Activated CD4-positive, alpha-beta T cell treated with anti-CD3 and anti-CD28 coated beads, Interleukin-2, amount 10 ng/mL, durations not matched to agents 24 days and 14 days (primary cell): ENCODE measurements around the gene PHF3. TPM values are rescaled to one million over a fixed set of nuclear protein-coding genes. Genes with fewer than 3 reads are reported as not detected.
"Not testable (repeated sequence)": the region's sequence is repeated elsewhere in the genome, so short reads cannot be mapped to it uniquely, and the experiment has no call there.

Experiments used
- DNase-seq: peaks from one replicate; pipeline ENCODE4 v3.0.0; 2022
- H3K27ac Mint-ChIP-seq: one replicate; pipeline ENCODE4 v1.8.0; 2022; ENCODE audit warnings: mild to moderate bottlenecking, mixed read lengths
- H3K27me3 Mint-ChIP-seq: one replicate; pipeline ENCODE4 v1.8.0; 2022; ENCODE audit warnings: mixed read lengths
- H3K36me3 Mint-ChIP-seq: one replicate; pipeline ENCODE4 v1.8.0; 2022; ENCODE audit warnings: low read depth, mild to moderate bottlenecking, mixed read lengths
- H3K4me1 Mint-ChIP-seq: one replicate; pipeline ENCODE4 v1.8.0; 2021; ENCODE audit warnings: mixed read lengths
- H3K4me3 Mint-ChIP-seq: one replicate; pipeline ENCODE4 v1.8.0; 2022; ENCODE audit warnings: mild to moderate bottlenecking, moderate library complexity, mixed read lengths
- H3K9me3 Mint-ChIP-seq: one replicate; pipeline ENCODE4 v1.8.0; 2021; ENCODE audit warnings: mixed read lengths
- intact Hi-C: fragments of 100-400 bp; cut with micrococcal nuclease; formaldehyde crosslinking; loops from one replicate; pipeline ENCODE4 v1.15.1; 2023
- total RNA-seq: library from RNA; stranded (reverse); gene quantifications from 2 replicates; pipeline ENCODE4 v1.2.3, GENCODE V29; 2022

PHF3 gene
- total RNA-seq, 1 donor from 2014 or later = 39.1 TPM

DNA sequence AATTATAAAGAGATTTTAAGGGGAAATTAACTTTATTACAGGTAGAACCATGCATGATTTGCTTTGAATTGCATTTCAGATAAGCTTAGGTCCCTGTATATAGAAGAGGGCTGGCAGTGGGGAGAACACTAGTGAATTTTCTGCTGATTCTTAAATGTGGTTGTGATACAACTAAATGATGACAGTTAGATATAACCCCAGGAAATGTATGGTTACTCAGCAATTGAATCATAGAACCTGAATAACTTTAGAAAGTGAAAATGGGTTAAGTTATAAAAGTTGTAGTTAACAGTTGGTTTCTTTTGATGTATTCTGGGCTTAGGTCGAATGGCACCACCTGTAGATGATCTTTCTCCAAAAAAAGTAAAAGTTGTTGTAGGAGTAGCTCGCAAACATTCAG, 70.1 kb downstream of the PHF3 start:
- peaks cover 17% of the 10 kb centered on the region for H3K4me1 Mint-ChIP-seq
- H3K27me3 Mint-ChIP-seq = no peaks in the 10 kb centered on the region
- no peak overlapping the region for H3K27ac Mint-ChIP-seq
- intact Hi-C loops = no loop called here
- no peak for DNase-seq
- no peak overlapping the region for H3K4me3 Mint-ChIP-seq
- H3K9me3 Mint-ChIP-seq = no peaks in the 10 kb centered on the region
- peaks cover 58% of the 10 kb centered on the region for H3K36me3 Mint-ChIP-seq

DNA sequence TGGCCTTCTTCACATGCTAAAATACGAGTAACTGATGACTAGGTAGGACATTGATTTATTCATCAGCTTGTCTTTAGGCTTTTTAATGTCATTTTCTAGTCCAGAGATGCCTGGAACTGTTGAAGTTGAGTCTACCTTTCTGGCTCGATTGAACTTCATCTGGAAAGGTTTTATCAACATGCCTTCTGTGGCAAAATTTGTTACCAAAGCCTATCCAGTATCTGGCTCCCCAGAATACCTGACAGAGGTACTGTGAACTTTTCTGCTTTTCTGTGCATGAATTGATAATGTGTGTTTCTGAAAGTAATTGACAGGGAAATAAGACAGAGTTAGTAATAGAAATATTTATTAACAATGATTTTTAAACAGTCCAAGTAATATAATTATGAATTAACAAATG, 71.0 kb downstream of the PHF3 start:
- Mint-ChIP-seq H3K4me1 (peaks cover 17% of the 10 kb centered on the region), H3K4me3 (no peak overlapping the region), H3K9me3 (no peaks in the 10 kb centered on the region), H3K27me3 (no peaks in the 10 kb centered on the region), H3K36me3 (peaks cover 62% of the 10 kb centered on the region), H3K27ac (no peak overlapping the region)
- DNase-seq = no peak
- intact Hi-C loops = no loop called here

- Mint-ChIP-seq H3K36me3 (peaks cover 68% of the 10 kb centered on the region), H3K4me3 (no peak overlapping the region), H3K27me3 (no peaks in the 10 kb centered on the region), H3K27ac (no peak overlapping the region), H3K4me1 (peaks cover 20% of the 10 kb centered on the region), H3K9me3 (no peaks in the 10 kb centered on the region)
- DNase-seq = no peak
- intact Hi-C loops = no loop called here
These were observed 73.0 kb downstream of the PHF3 start for GRCh38 chr6:63708631-63709030.

GRCh38 chr6:63709148-63709547, 73.5 kb downstream of the PHF3 start:
- H3K4me3 Mint-ChIP-seq = no peak overlapping the region
- no peak for DNase-seq
- no peaks in the 10 kb centered on the region for H3K9me3 Mint-ChIP-seq
- peaks cover 65% of the 10 kb centered on the region for H3K36me3 Mint-ChIP-seq
- peaks cover 20% of the 10 kb centered on the region for H3K4me1 Mint-ChIP-seq
- H3K27me3 Mint-ChIP-seq = no peaks in the 10 kb centered on the region
- no peak overlapping the region for H3K27ac Mint-ChIP-seq
- intact Hi-C loops = no loop called here

DNA sequence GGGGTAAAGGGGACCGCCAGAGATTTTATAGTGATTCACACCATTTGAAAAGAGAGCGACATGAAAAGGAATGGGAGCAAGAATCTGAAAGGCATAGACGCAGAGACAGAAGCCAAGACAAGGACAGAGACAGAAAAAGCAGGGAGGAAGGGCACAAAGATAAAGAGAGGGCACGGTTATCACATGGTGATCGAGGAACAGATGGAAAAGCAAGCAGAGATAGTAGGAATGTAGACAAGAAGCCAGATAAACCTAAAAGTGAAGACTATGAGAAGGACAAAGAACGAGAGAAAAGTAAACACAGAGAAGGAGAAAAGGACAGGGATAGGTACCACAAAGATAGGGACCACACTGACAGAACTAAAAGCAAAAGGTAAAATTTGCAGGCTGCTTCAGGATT, 77.7 kb downstream of the PHF3 start:
- Mint-ChIP-seq H3K36me3 (peaks cover 42% of the 10 kb centered on the region), H3K27ac (no peak overlapping the region), H3K4me3 (no peak overlapping the region), H3K9me3 (no peaks in the 10 kb centered on the region), H3K4me1 (peaks cover 3% of the 10 kb centered on the region), H3K27me3 (no peaks in the 10 kb centered on the region)
- DNase-seq = no peak
- intact Hi-C loops = no loop called here

- Mint-ChIP-seq H3K4me1 (peaks cover 3% of the 10 kb centered on the region), H3K27me3 (no peaks in the 10 kb centered on the region), H3K36me3 (peaks cover 39% of the 10 kb centered on the region), H3K9me3 (no peaks in the 10 kb centered on the region), H3K4me3 (no peak overlapping the region), H3K27ac (no peak overlapping the region)
- DNase-seq = no peak
- intact Hi-C loops = no loop called here
These were observed 78.5 kb downstream of the PHF3 start for GRCh38 chr6:63714091-63714490.

- Mint-ChIP-seq H3K9me3 (no peaks in the 10 kb centered on the region), H3K4me3 (no peak overlapping the region), H3K36me3 (peaks cover 24% of the 10 kb centered on the region), H3K27ac (no peak overlapping the region), H3K27me3 (no peaks in the 10 kb centered on the region), H3K4me1 (peaks cover 3% of the 10 kb centered on the region)
- no peak for DNase-seq
- intact Hi-C loops = no loop called here
These were observed 80.6 kb downstream of the PHF3 start for GRCh38 chr6:63716169-63716568.

DNA sequence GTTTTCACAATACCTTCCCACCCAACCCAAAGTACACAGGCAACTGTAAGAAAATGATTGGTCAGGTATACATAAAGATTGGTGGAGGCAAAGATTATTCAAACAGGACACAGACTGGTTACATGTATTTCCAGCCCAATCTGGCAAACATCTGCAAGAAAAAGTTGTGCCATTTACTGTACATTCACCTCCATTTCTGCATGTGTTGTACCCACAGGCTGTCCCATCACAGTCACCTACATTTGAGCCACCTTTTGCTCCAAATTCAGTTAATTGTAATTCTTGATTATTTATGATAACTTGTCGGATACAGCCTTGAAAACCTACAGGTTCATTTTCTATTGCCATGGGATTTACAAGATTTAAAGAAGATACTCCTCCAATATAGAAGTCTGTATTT, 85.6 kb downstream of the PHF3 start:
- Mint-ChIP-seq H3K4me3 (no peak overlapping the region), H3K9me3 (no peaks in the 10 kb centered on the region), H3K36me3 (no peaks in the 10 kb centered on the region), H3K4me1 (no peaks in the 10 kb centered on the region), H3K27me3 (no peaks in the 10 kb centered on the region), H3K27ac (no peak overlapping the region)
- DNase-seq = no peak
- intact Hi-C loops = no loop called here

GRCh38 chr6:63724721-63725120, 89.1 kb downstream of the PHF3 start:
- Mint-ChIP-seq H3K27me3 (no peaks in the 10 kb centered on the region), H3K4me1 (no peaks in the 10 kb centered on the region), H3K9me3 (no peaks in the 10 kb centered on the region), H3K27ac (no peak overlapping the region), H3K36me3 (no peaks in the 10 kb centered on the region), H3K4me3 (no peak overlapping the region)
- intact Hi-C loops = no loop called here
- DNase-seq = no peak

DNA sequence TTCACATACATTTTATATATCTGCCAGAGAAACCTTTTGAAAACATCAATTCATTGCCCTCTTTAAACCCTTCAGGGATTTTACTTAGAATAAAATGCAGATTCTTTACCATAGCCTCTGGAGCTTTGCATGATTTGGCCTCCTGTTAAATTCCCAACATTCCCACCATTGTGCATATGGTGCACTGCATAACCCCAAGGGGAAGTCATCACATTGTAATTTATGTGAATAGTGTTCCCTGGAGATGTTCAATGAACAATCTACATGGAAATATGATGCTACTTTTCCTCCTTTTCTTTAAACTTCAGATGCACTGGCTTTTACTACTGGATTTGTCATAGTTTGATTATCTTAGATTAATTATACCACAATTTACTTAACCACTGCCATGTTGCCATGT, 94.7 kb downstream of the PHF3 start:
- no peak for DNase-seq
- no peaks in the 10 kb centered on the region for H3K27me3 Mint-ChIP-seq
- no peak overlapping the region for H3K4me3 Mint-ChIP-seq
- H3K9me3 Mint-ChIP-seq = peaks cover under 1% of the 10 kb centered on the region
- no peaks in the 10 kb centered on the region for H3K4me1 Mint-ChIP-seq
- H3K27ac Mint-ChIP-seq = no peak overlapping the region
- intact Hi-C loops = no loop called here
- no peaks in the 10 kb centered on the region for H3K36me3 Mint-ChIP-seq

DNA sequence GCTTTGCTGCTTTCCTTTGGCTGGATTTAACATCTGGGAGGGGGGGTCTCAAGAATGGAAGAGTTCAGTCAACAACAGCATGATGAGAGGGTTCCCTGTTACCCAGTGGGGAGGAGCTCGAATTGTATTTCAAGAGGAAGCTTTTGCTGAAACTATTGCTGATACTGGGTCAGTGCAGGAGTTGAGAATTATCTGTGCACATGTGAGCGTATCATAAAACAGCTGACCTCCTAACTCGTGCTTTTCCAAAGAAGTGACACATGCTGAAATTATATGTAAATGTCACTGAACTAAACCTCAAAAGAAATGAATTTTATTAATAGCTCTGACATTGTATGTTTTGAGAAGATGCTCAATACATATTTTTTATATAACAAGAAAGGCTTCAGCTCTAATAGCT, 96.3 kb downstream of the PHF3 start:
- no peak overlapping the region for H3K27ac Mint-ChIP-seq
- intact Hi-C loops = no loop called here
- H3K4me1 Mint-ChIP-seq = no peaks in the 10 kb centered on the region
- no peaks in the 10 kb centered on the region for H3K27me3 Mint-ChIP-seq
- DNase-seq = no peak
- peaks cover 6% of the 10 kb centered on the region for H3K9me3 Mint-ChIP-seq
- no peaks in the 10 kb centered on the region for H3K36me3 Mint-ChIP-seq
- no peak overlapping the region for H3K4me3 Mint-ChIP-seq

- Mint-ChIP-seq H3K27ac (no peak overlapping the region), H3K36me3 (no peaks in the 10 kb centered on the region), H3K4me1 (no peaks in the 10 kb centered on the region), H3K27me3 (no peaks in the 10 kb centered on the region), H3K9me3 (peaks cover 6% of the 10 kb centered on the region), H3K4me3 (no peak overlapping the region)
- DNase-seq = no peak
- intact Hi-C loops = no loop called here
These were observed 96.7 kb downstream of the PHF3 start for GRCh38 chr6:63732336-63732735.

DNA sequence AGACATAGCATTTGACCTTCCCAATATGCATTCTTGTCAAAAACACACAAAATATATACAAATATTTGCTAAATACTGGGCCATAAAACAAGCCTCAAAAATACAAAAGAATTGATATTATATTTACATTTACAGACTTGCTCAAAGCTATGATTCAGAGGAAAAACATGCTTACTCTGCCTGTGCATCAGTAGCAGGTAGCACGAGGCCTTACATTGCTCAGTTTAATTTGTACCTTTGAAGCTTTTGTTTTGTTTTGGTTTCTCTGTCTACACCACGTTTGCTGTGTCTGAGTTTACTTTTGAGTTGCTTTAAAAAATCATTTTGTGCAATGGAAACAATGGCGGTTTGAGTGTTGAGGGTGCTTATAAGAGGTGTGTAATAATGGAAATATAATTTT, 99.3 kb downstream of the PHF3 start:
- intact Hi-C loops = no loop called here
- Mint-ChIP-seq H3K27me3 (no peaks in the 10 kb centered on the region), H3K4me3 (no peak overlapping the region), H3K36me3 (no peaks in the 10 kb centered on the region), H3K27ac (no peak overlapping the region), H3K4me1 (no peaks in the 10 kb centered on the region), H3K9me3 (peaks cover 6% of the 10 kb centered on the region)
- DNase-seq = no peak

DNA sequence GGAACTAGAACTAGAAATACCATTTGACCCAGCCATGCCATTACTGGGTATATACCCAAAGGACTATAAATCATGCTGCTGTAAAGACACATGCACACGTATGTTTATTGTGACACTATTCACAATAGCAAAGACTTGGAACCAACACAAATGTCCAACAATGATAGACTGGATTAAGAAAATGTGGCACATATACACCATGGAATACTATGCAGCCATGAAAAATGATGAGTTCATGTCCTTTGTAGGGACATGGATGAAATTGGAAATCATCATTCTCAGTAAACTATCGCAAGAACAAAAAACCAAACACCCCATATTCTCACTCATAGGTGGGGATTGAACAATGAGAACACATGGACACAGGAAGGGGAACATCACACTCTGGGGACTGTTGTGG, 102.6 kb downstream of the PHF3 start:
- H3K27ac Mint-ChIP-seq, H3K9me3 Mint-ChIP-seq, intact Hi-C loops, DNase-seq, H3K27me3 Mint-ChIP-seq, H3K4me1 Mint-ChIP-seq, H3K4me3 Mint-ChIP-seq, H3K36me3 Mint-ChIP-seq: not testable (repeated sequence)

GRCh38 chr6:63739094-63739687, 103.6 kb downstream of the PHF3 start:
- H3K27ac Mint-ChIP-seq = no peak overlapping the region
- intact Hi-C loops = no loop called here

More at GRCh38 chr6:63739094-63739687, 103.6 kb downstream of the PHF3 start:
- H3K4me1 Mint-ChIP-seq = no peaks in the 10 kb centered on the region
- no peak for DNase-seq
- H3K9me3 Mint-ChIP-seq = peaks cover 6% of the 10 kb centered on the region
- H3K4me3 Mint-ChIP-seq = no peak overlapping the region
- no peaks in the 10 kb centered on the region for H3K27me3 Mint-ChIP-seq
- no peaks in the 10 kb centered on the region for H3K36me3 Mint-ChIP-seq
